K562 (cell line): Measurements from ENCODE around the gene PTPRG. TPM values are rescaled to one million over a fixed set of nuclear protein-coding genes. Genes with fewer than 3 reads are reported as not detected.

Source experiments
- ATAC-seq: fragments of 200-7000 bp; cut with Tn5 transposase; 3 replicates; pipeline ENCODE4 v1.9.1; 2020; ENCODE audit warnings: moderate library complexity
- BruUV-seq: library from RNA; stranded (reverse); fragments of 400-500 nt; replicated peaks from 2 replicates; lab custom pipeline; 2021; lab: Mats Ljungman, UMichigan
- CTCF ChIA-PET: fragments of 300-600 bp; formaldehyde crosslinking; extraction: SDS; loops from one replicate; lab custom pipeline; 2021; ENCODE audit warnings: low intra/inter-chr PET ratio; lab: Yijun Ruan, JAX
- POLR2A ChIA-PET: fragments of 300-600, 350-650 bp; sonication (Branson Sonifier 250); formaldehyde crosslinking; extraction: SDS; loops from one replicate; lab custom pipeline; 2021; ENCODE audit warnings: antibody characterized with exemption, inconsistent platforms; lab: Yijun Ruan, JAX
- DNase-seq, 4 experiments: peaks; one replicate each; pipeline versions ENCODE4 v3.0.0 to v3.0.0-alpha.2; 2011 to 2018; ENCODE audit warnings: low spot score in 3 of 4, mixed read lengths in 3 of 4; ENCODE audit errors: extremely low read depth in 1 of 4
- FAIRE-seq: peaks from 2 replicates; lab custom pipeline; 2011; peaks lifted over from hg19 to GRCh38; lab: Jason Lieb, UNC
- H2AFZ ChIP-seq: 2 replicates; pipeline ENCODE4 v1.6.0; 2011; ENCODE audit warnings: low read depth, low read length, control low read depth, inconsistent platforms
- H3K27ac ChIP-seq: fragments of 200-600 bp; 3 replicates; pipeline ENCODE4 v1.8.0; 2011; ENCODE audit warnings: low read depth, mild to moderate bottlenecking, control low read depth, inconsistent platforms, low read length, moderate library complexity, mixed read lengths; ENCODE audit errors: extremely low read depth
- H3K27me3 ChIP-seq, 2 experiments: fragments of 300-600 bp in 1 of 2; 2 replicates in 1 of 2; 3 replicates in 1 of 2; pipeline versions ENCODE4 v1.6.0 to v1.8.0; 2011; ENCODE audit warnings: inconsistent platforms in 2 of 2, low read length in 2 of 2, mild to moderate bottlenecking in 1 of 2, mixed read lengths in 1 of 2, moderate library complexity in 1 of 2; ENCODE audit not compliant: control insufficient read depth in 2 of 2, insufficient read depth in 2 of 2
- H3K36me3 ChIP-seq: fragments of 300-600 bp; 3 replicates; pipeline ENCODE4 v1.8.0; 2011; ENCODE audit warnings: mild to moderate bottlenecking, low read length, inconsistent platforms; ENCODE audit not compliant: control insufficient read depth, insufficient read depth
- H3K4me1 ChIP-seq, 2 experiments: fragments of 200-600 bp in 1 of 2; replicated peaks in 1 of 2; 2 replicates in 1 of 2; 3 replicates in 1 of 2; pipeline versions ENCODE4 v1.5.1 to v1.8.0; 2011; ENCODE audit warnings: inconsistent platforms in 2 of 2, low read length in 2 of 2, mild to moderate bottlenecking in 1 of 2, mixed read lengths in 1 of 2, moderate library complexity in 1 of 2; ENCODE audit not compliant: control insufficient read depth in 2 of 2, insufficient read depth in 2 of 2
- H3K4me2 ChIP-seq: 2 replicates; pipeline ENCODE4 v1.6.1; 2011; ENCODE audit warnings: low read length, control low read depth, inconsistent platforms, mixed read lengths; ENCODE audit not compliant: insufficient read depth
- H3K4me3 ChIP-seq: fragments of 200-600 bp; sonication (generic), shearing (Covaris generic); 2 replicates; pipeline ENCODE4 v1.5.1; 2016; ENCODE audit warnings: control low read depth, inconsistent platforms
- H3K79me2 ChIP-seq: fragments of 200-600 bp; 3 replicates; pipeline ENCODE4 v1.8.0; 2011; ENCODE audit warnings: low read length, inconsistent platforms; ENCODE audit not compliant: control insufficient read depth, insufficient read depth
- H3K9ac ChIP-seq, 2 experiments: 2 replicates each; pipeline versions ENCODE4 v1.6.0 to v1.6.1; 2011; ENCODE audit warnings: low read depth in 2 of 2, low read length in 2 of 2, control low read depth in 1 of 2, inconsistent platforms in 1 of 2, mild to moderate bottlenecking in 1 of 2, mixed read lengths in 1 of 2; ENCODE audit not compliant: insufficient read depth in 1 of 2
- H3K9me1 ChIP-seq: one replicate; pipeline ENCODE4 v1.6.0; 2011; ENCODE audit warnings: inconsistent platforms, mild to moderate bottlenecking, low read length, moderate library complexity; ENCODE audit not compliant: control insufficient read depth, insufficient read depth
- H3K9me3 ChIP-seq: replicated peaks from 2 replicates; pipeline ENCODE4 v1.5.1; 2011; ENCODE audit warnings: low read depth, low read length, inconsistent platforms; ENCODE audit not compliant: control insufficient read depth, insufficient read depth
- H4K20me1 ChIP-seq: replicated peaks from 2 replicates; pipeline ENCODE4 v1.6.1; 2011; ENCODE audit warnings: low read length, inconsistent platforms, mixed read lengths; ENCODE audit not compliant: control insufficient read depth, insufficient read depth
- BRF1 ChIP-seq: IDR thresholded peaks from 3 replicates; pipeline ENCODE4 v1.6.1; 2011; ENCODE audit warnings: borderline replicate concordance, mild to moderate bottlenecking; ENCODE audit not compliant: insufficient read length; ENCODE audit errors: extremely low read depth
- KDM2B ChIP-seq: fragments of 250-450 bp; sonication (Bioruptor Pico); IDR thresholded peaks from 2 replicates; pipeline ENCODE4 v1.8.0; 2021; ENCODE audit warnings: mild to moderate bottlenecking, moderate library complexity
- POLR3A ChIP-seq: IDR thresholded peaks from 2 replicates; pipeline ENCODE4 v1.6.1; 2011; ENCODE audit warnings: borderline replicate concordance, mild to moderate bottlenecking, moderate library complexity; ENCODE audit not compliant: insufficient read length, insufficient read depth; ENCODE audit errors: extremely low read depth
- RNF2 ChIP-seq: sonication (generic); IDR thresholded peaks from 2 replicates; pipeline ENCODE4 v1.6.1; 2016
- SLC30A9 ChIP-seq: fragments of 250-450 bp; sonication (Bioruptor Pico); IDR thresholded peaks from 2 replicates; pipeline ENCODE4 v1.8.0; 2022; ENCODE audit warnings: mild to moderate bottlenecking, moderate library complexity
- SPI1 ChIP-seq: IDR thresholded peaks from 2 replicates; pipeline ENCODE4 v1.6.1; 2011; ENCODE audit warnings: low read depth, low read length, control low read depth, borderline replicate concordance
- SRF ChIP-seq, 2 experiments: fragments of 250-450, 450-650 bp in 1 of 2; sonication (Bioruptor Pico) in 1 of 2; sonication (generic) in 1 of 2; formaldehyde crosslinking; IDR thresholded peaks; 2 replicates each; pipeline versions ENCODE4 v1.5.0 to v1.5.1; 2020 to 2022; ENCODE audit warnings: mild to moderate bottlenecking in 1 of 2, missing genetic modification reagents in 1 of 2
- TCF7 ChIP-seq: sonication (generic); IDR thresholded peaks from 2 replicates; pipeline ENCODE4 v1.6.1; 2016; ENCODE audit warnings: antibody characterized with exemption, borderline replicate concordance
- TCF7L2 ChIP-seq: fragments of 150-350 bp; IDR thresholded peaks from 2 replicates; pipeline ENCODE4 v1.6.1; 2016; ENCODE audit warnings: low read depth, mild to moderate bottlenecking, low read length, moderate library complexity
- TFE3 ChIP-seq: fragments of 450-650 bp; formaldehyde crosslinking; IDR thresholded peaks from 2 replicates; pipeline ENCODE4 v1.4.0; 2020; ENCODE audit warnings: mild to moderate bottlenecking, mixed read lengths
- ZNF212 ChIP-seq: fragments of 450-650 bp; formaldehyde crosslinking; IDR thresholded peaks from 2 replicates; pipeline ENCODE4 v1.4.0; 2020; ENCODE audit warnings: mild to moderate bottlenecking
- ZNF76 ChIP-seq: fragments of 250-450 bp; sonication (Bioruptor Pico); IDR thresholded peaks from 2 replicates; pipeline ENCODE4 v1.4.0; 2020; ENCODE audit warnings: mild to moderate bottlenecking, moderate library complexity, borderline replicate concordance
- ZNF785 ChIP-seq: fragments of 250-450 bp; sonication (Bioruptor Pico); IDR thresholded peaks from 2 replicates; pipeline ENCODE4 v1.4.0; 2020; ENCODE audit warnings: mild to moderate bottlenecking
- WGBS: fragments of 100-300 bp; shearing (Covaris generic); methylation state at CpG from one replicate; pipeline ENCODE4 v1.1.6; 2016; ENCODE audit warnings: low coverage, mixed read lengths; ENCODE audit not compliant: insufficient coverage; ENCODE audit errors: missing lambda C conversion rate; 5-methylcytosine and 5-hydroxymethylcytosine counted together
- in situ Hi-C: fragments of 300-500 bp; cut with MboI; formaldehyde crosslinking; loops from 4 replicates; pipeline ENCODE4 v1.15.0; 2018; ENCODE audit warnings: inconsistent platforms, mixed read lengths
- intact Hi-C: fragments of 100-400 bp; cut with micrococcal nuclease; formaldehyde crosslinking; loops from 2 replicates; pipeline ENCODE4 v1.14.2; 2022
- polyA plus RNA-seq, 8 experiments: library from polyadenylated mRNA; depleted of rRNA in 4 of 8; stranded (reverse) in 5 of 8; unstranded in 3 of 8; fragments of >200 nt; fragmentation: Nextera tagmentation in 2 of 8; fragmentation: Illumina TruSeq in 1 of 8; extraction: Ambion mirVana in 2 of 8; extraction: Trizol in 1 of 8; gene quantifications; 2 replicates each; pipeline versions ENCODE4 v1.2.1 to v1.2.3, GENCODE V29; 2011 to 2014; ENCODE audit warnings: inconsistent platforms in 1 of 8, missing spikeins in 1 of 8
- total RNA-seq, 7 experiments: library from RNA; depleted of rRNA in 6 of 7; stranded (reverse); fragments of >200 nt in 6 of 7; fragmentation: Illumina TruSeq in 2 of 7; extraction: Trizol in 2 of 7; gene quantifications; 2 replicates each; pipeline versions ENCODE4 v1.2.1 to v1.2.3, GENCODE V29; 2011 to 2021; ENCODE audit warnings: low replicate concordance in 1 of 7
- TF ChIP-seq, protein P1 (sequence below), 2 experiments: fragments of 250-450 bp in 1 of 2; fragments of 450-650 bp in 1 of 2; sonication (Bioruptor Pico) in 1 of 2; IDR thresholded peaks; 2 replicates each; pipeline versions ENCODE4 v1.6.1 to v1.8.0; 2016 to 2021; ENCODE audit warnings: mild to moderate bottlenecking in 2 of 2, moderate library complexity in 2 of 2, missing compliant biosample characterization in 1 of 2, missing genetic modification characterization in 1 of 2
- TF ChIP-seq, protein P2 (sequence below): sonication (generic); formaldehyde crosslinking; IDR thresholded peaks from 2 replicates; pipeline ENCODE4 v1.4.0; 2020; ENCODE audit warnings: mild to moderate bottlenecking, missing genetic modification reagents

PTPRG gene
- total and polyA plus RNA-seq, 9 of the 15 experiments (the other 6 are each of a cell fraction or from before 2014, with no cell fraction given) = 0.16 TPM; not detected in 8

DNA sequence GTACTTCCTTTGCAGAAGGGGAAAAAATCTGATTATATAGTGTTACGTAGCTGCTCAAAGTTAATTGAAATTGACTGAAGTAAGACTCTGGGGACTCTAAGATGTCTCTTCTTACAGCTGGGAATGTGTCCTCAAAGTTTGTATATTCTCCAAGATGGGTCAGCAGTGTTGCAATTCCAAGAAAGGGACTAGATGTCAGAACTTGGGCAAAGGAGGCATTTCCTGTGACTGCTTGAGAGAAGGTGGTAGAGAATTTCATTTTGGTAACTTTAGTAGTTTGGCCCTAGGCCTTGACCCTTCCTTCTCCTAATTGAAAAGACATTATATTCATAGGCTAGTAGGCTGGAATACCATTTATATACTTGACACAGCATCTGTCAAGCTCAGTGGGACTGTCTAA lies 33.9 kb downstream of the PTPRG start:
- H3K4me2 ChIP-seq = no peak overlapping the region
- in situ Hi-C loops = no loop called here
- H2AFZ ChIP-seq = no peak overlapping the region
- no peaks in the 10 kb centered on the region for H3K79me2 ChIP-seq
- ATAC-seq = no peak
- no peaks in the 10 kb centered on the region for H3K9me1 ChIP-seq
- no peak overlapping the region for H3K27ac ChIP-seq
- H3K9ac ChIP-seq = no peak overlapping the region
- H3K27me3 ChIP-seq = peaks cover 0 to 5% of the 10 kb centered on the region in 2 experiments; a peak in 1 of 5 replicates
- no peak for FAIRE-seq
- DNase-seq = no peak
- CTCF ChIA-PET = no interaction called here
- H4K20me1 ChIP-seq = no peaks in the 10 kb centered on the region
- 0% methylated on average over 1 of the region's 1 CpG for WGBS
- no peak overlapping the region for H3K4me3 ChIP-seq
- H3K9me3 ChIP-seq = no peaks in the 10 kb centered on the region
- POLR2A ChIA-PET = no interaction called here
- BruUV-seq = no TSS peak
- no peaks in the 10 kb centered on the region for H3K4me1 ChIP-seq
- intact Hi-C loops = no loop called here
- no peak for TF ChIP-seq ZNF212 (CRISPR knock-in tag)
- no peak for TF ChIP-seq SRF (CRISPR knock-in tag; IDR thresholded peaks at IDR 0.05)
- TF ChIP-seq TCF7 = no peak
- no peak for TF ChIP-seq TFE3 (CRISPR knock-in tag)
- TF ChIP-seq TCF7L2 = no peak
- TF ChIP-seq BRF1 = no peak
- TF ChIP-seq KDM2B = no peak
- TF ChIP-seq, protein P1, sequence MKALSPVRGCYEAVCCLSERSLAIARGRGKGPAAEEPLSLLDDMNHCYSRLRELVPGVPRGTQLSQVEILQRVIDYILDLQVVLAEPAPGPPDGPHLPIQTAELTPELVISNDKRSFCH (CRISPR knock-in tag; IDR thresholded peaks at IDR 0.05) = no peak
- TF ChIP-seq, protein P1 (tag; IDR thresholded peaks at IDR 0.05) = no peak
- TF ChIP-seq POLR3A = no peak
- TF ChIP-seq, protein P2, sequence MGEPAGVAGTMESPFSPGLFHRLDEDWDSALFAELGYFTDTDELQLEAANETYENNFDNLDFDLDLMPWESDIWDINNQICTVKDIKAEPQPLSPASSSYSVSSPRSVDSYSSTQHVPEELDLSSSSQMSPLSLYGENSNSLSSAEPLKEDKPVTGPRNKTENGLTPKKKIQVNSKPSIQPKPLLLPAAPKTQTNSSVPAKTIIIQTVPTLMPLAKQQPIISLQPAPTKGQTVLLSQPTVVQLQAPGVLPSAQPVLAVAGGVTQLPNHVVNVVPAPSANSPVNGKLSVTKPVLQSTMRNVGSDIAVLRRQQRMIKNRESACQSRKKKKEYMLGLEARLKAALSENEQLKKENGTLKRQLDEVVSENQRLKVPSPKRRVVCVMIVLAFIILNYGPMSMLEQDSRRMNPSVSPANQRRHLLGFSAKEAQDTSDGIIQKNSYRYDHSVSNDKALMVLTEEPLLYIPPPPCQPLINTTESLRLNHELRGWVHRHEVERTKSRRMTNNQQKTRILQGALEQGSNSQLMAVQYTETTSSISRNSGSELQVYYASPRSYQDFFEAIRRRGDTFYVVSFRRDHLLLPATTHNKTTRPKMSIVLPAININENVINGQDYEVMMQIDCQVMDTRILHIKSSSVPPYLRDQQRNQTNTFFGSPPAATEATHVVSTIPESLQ = no peak
- TF ChIP-seq SPI1 = no peak
- no peak for TF ChIP-seq SLC30A9 (CRISPR knock-in tag)
- no peak for TF ChIP-seq RNF2
- no peak for TF ChIP-seq ZNF785 (CRISPR knock-in tag)
- TF ChIP-seq ZNF76 (CRISPR knock-in tag) = no peak
- TF ChIP-seq, all 486 proteins: peak for 0
- H3K36me3 ChIP-seq = no peaks in the 10 kb centered on the region
